Right lobe of liver (tissue), 6 donors: Measurements from ENCODE around the gene FAM135A. TPM values are rescaled to one million over a fixed set of nuclear protein-coding genes. Genes with fewer than 3 reads are reported as not detected.
"Not testable (repeated sequence)": the region's sequence is repeated elsewhere in the genome, so short reads cannot be mapped to it uniquely, and the experiment has no call there.

Experiments used
- ATAC-seq, 4 donors: fragments of 200-7000 bp; cut with Tn5 transposase; one replicate each; pipeline ENCODE4 v1.9.1; 2020; ENCODE audit warnings: mild to moderate bottlenecking in 4 of 4, moderate library complexity in 4 of 4
- DNase-seq, 3 donors: peaks; one replicate each; pipeline ENCODE4 v3.0.0-alpha.2; 2020
- H3K27ac ChIP-seq, 3 donors: fragments of 200-600 bp; one replicate each; pipeline ENCODE4 v1.8.0; 2022
- H3K27me3 ChIP-seq, 2 donors: fragments of 200-600 bp; one replicate each; pipeline ENCODE4 v1.8.0; 2022
- H3K36me3 ChIP-seq, 4 donors: fragments of 200-600 bp; sonication (generic) in 1 of 4; one replicate each; pipeline versions ENCODE4 v1.5.1 to v1.8.0; 2017 to 2022; ENCODE audit warnings: control low read depth in 1 of 4
- H3K4me1 ChIP-seq, 4 donors: fragments of 200-600 bp; sonication (generic) in 1 of 4; one replicate each; pipeline versions ENCODE4 v1.5.1 to v1.8.0; 2017 to 2022; ENCODE audit warnings: control low read depth in 1 of 4
- H3K4me3 ChIP-seq, 3 donors: fragments of 200-600 bp; one replicate each; pipeline ENCODE4 v1.8.0; 2022
- H3K9me3 ChIP-seq, 4 donors: fragments of 200-600 bp; sonication (generic) in 1 of 4; one replicate each; pipeline versions ENCODE4 v1.5.1 to v1.8.0; 2017 to 2022; ENCODE audit warnings: control low read depth in 1 of 4
- CTCF ChIP-seq, 4 donors: fragments of 200-600 bp in 3 of 4; fragments of 450-650 bp in 1 of 4; IDR thresholded peaks; one replicate each; pipeline versions ENCODE4 v1.5.1 to v1.8.0; 2016 to 2022; ENCODE audit warnings: antibody characterized with exemption in 4 of 4, mild to moderate bottlenecking in 2 of 4
- POLR2A ChIP-seq: fragments of 450-650 bp; IDR thresholded peaks from one replicate; pipeline ENCODE4 v1.6.1; 2017; ENCODE audit warnings: antibody characterized with exemption, mild to moderate bottlenecking
- WGBS: methylation state at CpG from one replicate; pipeline ENCODE4 v1.1.6; 2018; ENCODE audit warnings: low coverage, low lambda C conversion rate; ENCODE audit not compliant: insufficient coverage; ENCODE audit errors: missing lambda C conversion rate; 5-methylcytosine and 5-hydroxymethylcytosine counted together
- intact Hi-C, 2 donors: fragments of 100-400 bp; cut with DNase I; formaldehyde crosslinking; loops; one replicate each; pipeline versions ENCODE4 v1.11.2 to v1.14.1; 2022
- total RNA-seq, 6 experiments: library from RNA; depleted of rRNA in 2 of 6; stranded (reverse); fragments of >200 nt in 2 of 6; fragmentation: NEBNext Ultra II Directional in 3 of 6; extraction: Animal tissue kit (Norgen Biotek cat#: 25700) in 3 of 6; gene quantifications; one replicate each; pipeline versions ENCODE4 v1.1.0 to v1.2.4, GENCODE V29; 2016 to 2023
- donor health status: DM: no; HTN: yes; CAD: no.
- donor health status: DM: no; HTN: no; CAD: no.
- donor health status: DM: no; HTN: no; CAD: no.
- donor health status: DM: no; HTN: yes; CAD: no.
- donor health status: DM: no; HTN: yes; CAD: no.

Gene FAM135A
- total RNA-seq, 6 experiments from 2014 or later: 3.9 to 17.0 (median 8.0) TPM

GRCh38 chr6:70456735-70457134 is 43.4 kb downstream of the FAM135A start:
- TF ChIP-seq CTCF (IDR thresholded peaks at IDR 0.05) (no peak), POLR2A (no peak)
- Histone ChIP-seq H3K36me3 (no peaks in the 10 kb centered on the region), H3K27ac (no peak overlapping the region), H3K4me3 (no peak overlapping the region), H3K4me1 (no peaks in the 10 kb centered on the region), H3K9me3 (no peaks in the 10 kb centered on the region), H3K27me3 (no peaks in the 10 kb centered on the region)
- no peak for DNase-seq
- WGBS: 87% methylated on average over 1 of the region's 1 CpG
- intact Hi-C loops: no loop called here
- no peak for ATAC-seq

DNA sequence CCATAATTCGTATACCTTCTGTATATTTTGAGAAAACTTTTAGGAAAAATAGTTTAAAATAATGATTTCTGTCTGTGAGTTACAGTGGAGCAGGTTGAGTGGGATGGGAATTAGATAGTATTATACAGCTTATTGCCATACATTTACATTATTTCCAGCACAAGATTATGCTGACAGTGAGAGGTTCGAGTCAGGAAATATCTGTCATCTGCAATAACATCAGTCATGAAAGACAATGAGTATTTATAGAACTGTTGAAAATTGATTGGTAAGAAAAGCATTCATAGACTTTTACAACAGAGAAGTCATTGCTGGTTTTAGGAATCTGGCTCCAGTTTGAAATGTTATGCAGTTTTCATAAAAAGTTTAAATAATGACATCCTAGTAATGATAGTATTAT is 45.9 kb downstream of the FAM135A start:
- H3K27me3 ChIP-seq: no peaks in the 10 kb centered on the region
- intact Hi-C loops: no loop called here
- WGBS: 72% methylated on average over 2 of the region's 2 CpGs

GRCh38 chr6:70459699-70460098 is 46.4 kb downstream of the FAM135A start:
- ATAC-seq, intact Hi-C loops, H3K27ac ChIP-seq, H3K4me3 ChIP-seq, H3K9me3 ChIP-seq, DNase-seq, H3K4me1 ChIP-seq, H3K27me3 ChIP-seq, H3K36me3 ChIP-seq: not testable (repeated sequence)
- 89% methylated on average over 13 of the region's 14 CpGs for WGBS

More for the DNA sequence above, 45.9 kb downstream of the FAM135A start:
- no peak overlapping the region for H3K4me3 ChIP-seq
- no peak overlapping the region for H3K27ac ChIP-seq
- no peaks in the 10 kb centered on the region for H3K4me1 ChIP-seq
- DNase-seq (no peak), ATAC-seq (no peak)
- no peaks in the 10 kb centered on the region for H3K36me3 ChIP-seq
- H3K9me3 ChIP-seq: no peaks in the 10 kb centered on the region
- TF ChIP-seq CTCF (IDR thresholded peaks at IDR 0.05) (no peak), POLR2A (no peak)

GRCh38 chr6:70470016-70470415 is 56.7 kb downstream of the FAM135A start:
- Histone ChIP-seq H3K36me3 (peaks cover 0 to 1% (median 0%) of the 10 kb centered on the region in 4 donors), H3K27ac (no peak overlapping the region), H3K9me3 (no peaks in the 10 kb centered on the region), H3K4me3 (no peak overlapping the region), H3K27me3 (no peaks in the 10 kb centered on the region), H3K4me1 (no peaks in the 10 kb centered on the region)
- intact Hi-C loops: no loop called here
- no peak for DNase-seq
- no peak for ATAC-seq
- TF ChIP-seq POLR2A: no peak
- TF ChIP-seq CTCF (IDR thresholded peaks at IDR 0.05): no peak

DNA sequence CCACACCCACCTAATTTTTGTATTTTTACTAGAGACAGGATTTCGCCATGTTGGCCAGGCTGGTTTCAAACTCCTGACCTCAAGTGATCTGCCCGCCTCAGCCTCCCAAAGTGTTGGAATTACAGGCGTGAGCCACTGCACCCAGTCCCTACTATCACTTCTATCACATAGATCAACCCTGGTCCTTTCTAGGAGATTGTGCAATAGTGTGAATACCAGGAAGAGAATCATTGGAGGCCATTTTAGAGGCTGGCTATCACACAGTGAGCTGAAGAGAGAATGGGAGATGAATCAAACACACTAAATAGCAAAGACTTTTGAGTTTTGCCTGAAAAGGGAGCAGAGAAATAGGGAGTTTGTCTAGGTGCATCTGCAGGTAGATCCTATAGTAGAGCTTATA is 57.2 kb downstream of the FAM135A start:
- intact Hi-C loops, DNase-seq, H3K27ac ChIP-seq, H3K4me1 ChIP-seq, H3K4me3 ChIP-seq, H3K9me3 ChIP-seq, H3K27me3 ChIP-seq, H3K36me3 ChIP-seq, ATAC-seq: not testable (repeated sequence)
- WGBS: 91% methylated on average over 2 of the region's 3 CpGs

GRCh38 chr6:70474751-70475150 is 61.4 kb downstream of the FAM135A start:
- Histone ChIP-seq H3K9me3 (no peaks in the 10 kb centered on the region), H3K27ac (no peak overlapping the region), H3K4me3 (no peak overlapping the region), H3K4me1 (no peaks in the 10 kb centered on the region), H3K36me3 (peaks cover 0 to 4% (median under 1%) of the 10 kb centered on the region in 4 donors), H3K27me3 (no peaks in the 10 kb centered on the region)
- 93% methylated on average over 3 of the region's 3 CpGs for WGBS
- TF ChIP-seq POLR2A (no peak), CTCF (IDR thresholded peaks at IDR 0.05) (no peak)
- intact Hi-C loops: no loop called here
- DNase-seq (no peak), ATAC-seq (no peak)
